ENCODE results near the gene OR2T35. TPM values are rescaled to one million over a fixed set of nuclear protein-coding genes. Genes with fewer than 3 reads are reported as not detected.

The OR2T35 gene
- total and polyA plus RNA-seq, 2 experiments from 2014 or later: not detected

- TF ChIP-seq, protein P1, sequence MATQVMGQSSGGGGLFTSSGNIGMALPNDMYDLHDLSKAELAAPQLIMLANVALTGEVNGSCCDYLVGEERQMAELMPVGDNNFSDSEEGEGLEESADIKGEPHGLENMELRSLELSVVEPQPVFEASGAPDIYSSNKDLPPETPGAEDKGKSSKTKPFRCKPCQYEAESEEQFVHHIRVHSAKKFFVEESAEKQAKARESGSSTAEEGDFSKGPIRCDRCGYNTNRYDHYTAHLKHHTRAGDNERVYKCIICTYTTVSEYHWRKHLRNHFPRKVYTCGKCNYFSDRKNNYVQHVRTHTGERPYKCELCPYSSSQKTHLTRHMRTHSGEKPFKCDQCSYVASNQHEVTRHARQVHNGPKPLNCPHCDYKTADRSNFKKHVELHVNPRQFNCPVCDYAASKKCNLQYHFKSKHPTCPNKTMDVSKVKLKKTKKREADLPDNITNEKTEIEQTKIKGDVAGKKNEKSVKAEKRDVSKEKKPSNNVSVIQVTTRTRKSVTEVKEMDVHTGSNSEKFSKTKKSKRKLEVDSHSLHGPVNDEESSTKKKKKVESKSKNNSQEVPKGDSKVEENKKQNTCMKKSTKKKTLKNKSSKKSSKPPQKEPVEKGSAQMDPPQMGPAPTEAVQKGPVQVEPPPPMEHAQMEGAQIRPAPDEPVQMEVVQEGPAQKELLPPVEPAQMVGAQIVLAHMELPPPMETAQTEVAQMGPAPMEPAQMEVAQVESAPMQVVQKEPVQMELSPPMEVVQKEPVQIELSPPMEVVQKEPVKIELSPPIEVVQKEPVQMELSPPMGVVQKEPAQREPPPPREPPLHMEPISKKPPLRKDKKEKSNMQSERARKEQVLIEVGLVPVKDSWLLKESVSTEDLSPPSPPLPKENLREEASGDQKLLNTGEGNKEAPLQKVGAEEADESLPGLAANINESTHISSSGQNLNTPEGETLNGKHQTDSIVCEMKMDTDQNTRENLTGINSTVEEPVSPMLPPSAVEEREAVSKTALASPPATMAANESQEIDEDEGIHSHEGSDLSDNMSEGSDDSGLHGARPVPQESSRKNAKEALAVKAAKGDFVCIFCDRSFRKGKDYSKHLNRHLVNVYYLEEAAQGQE (IDR thresholded peaks at IDR 0.05; ENCODE audit: unreplicated experiment): no peak
- TF ChIP-seq, protein P2, sequence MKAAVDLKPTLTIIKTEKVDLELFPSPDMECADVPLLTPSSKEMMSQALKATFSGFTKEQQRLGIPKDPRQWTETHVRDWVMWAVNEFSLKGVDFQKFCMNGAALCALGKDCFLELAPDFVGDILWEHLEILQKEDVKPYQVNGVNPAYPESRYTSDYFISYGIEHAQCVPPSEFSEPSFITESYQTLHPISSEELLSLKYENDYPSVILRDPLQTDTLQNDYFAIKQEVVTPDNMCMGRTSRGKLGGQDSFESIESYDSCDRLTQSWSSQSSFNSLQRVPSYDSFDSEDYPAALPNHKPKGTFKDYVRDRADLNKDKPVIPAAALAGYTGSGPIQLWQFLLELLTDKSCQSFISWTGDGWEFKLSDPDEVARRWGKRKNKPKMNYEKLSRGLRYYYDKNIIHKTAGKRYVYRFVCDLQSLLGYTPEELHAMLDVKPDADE (IDR thresholded peaks at IDR 0.05): no peak
Measured at GRCh38 chr1:248688527-248689298, 43.6 kb upstream of the OR2T35 start (continued).

DNA sequence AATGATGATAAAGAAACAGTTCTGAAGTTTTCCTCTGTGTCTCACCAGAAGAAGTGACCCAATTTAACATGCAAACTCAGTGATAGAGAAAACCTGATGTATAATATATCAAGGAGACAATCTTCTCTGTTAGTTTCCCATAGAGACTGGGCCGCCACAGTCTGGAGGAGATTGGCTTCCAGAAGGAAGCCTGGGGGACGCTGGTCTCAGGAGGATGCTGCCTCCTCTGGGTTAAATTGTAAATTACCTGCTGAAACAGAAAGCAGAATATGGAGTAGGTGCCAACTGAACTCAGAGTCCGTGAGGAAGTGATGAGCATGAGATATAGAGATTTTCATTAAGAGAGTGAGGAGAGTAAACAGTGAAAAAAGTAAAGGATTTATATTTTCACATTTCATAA lies 41.7 kb upstream of the OR2T35 start:
- peaks cover 2% of the 10 kb centered on the region for H3K27me3 Mint-ChIP-seq (ENCODE audit: insufficient read depth, low read depth, poor library complexity)
- TF ChIP-seq EZH2 (IDR thresholded peaks at IDR 0.05; ENCODE audit: low read depth, unreplicated experiment) (no peak), NANOG (IDR thresholded peaks at IDR 0.05; ENCODE audit: borderline replicate concordance) (no peak), POLR2AphosphoS5 (IDR thresholded peaks at IDR 0.05; ENCODE audit: low read depth) (no peak), CTCF (conservative IDR thresholded peaks at IDR 0.05; ENCODE audit: low read depth in 2 of 2) (no peak), ZNF462 (CRISPR knock-in tag; IDR thresholded peaks at IDR 0.05) (no peak), ZNF331 (CRISPR knock-in tag; IDR thresholded peaks at IDR 0.05; ENCODE audit: low read depth) (no peak)
- TF ChIP-seq, protein P2 (IDR thresholded peaks at IDR 0.05): no peak
- Histone ChIP-seq H3F3A (replicated peaks; ENCODE audit: low read depth) (no peaks in the 10 kb centered on the region), H2AFZ (no peak overlapping the region), H3K4me1 (ENCODE audit: insufficient read depth) (no peaks in the 10 kb centered on the region), H3K79me2 (replicated peaks; ENCODE audit: insufficient read depth) (no peaks in the 10 kb centered on the region), H3K4me2 (no peak overlapping the region), H4K20me1 (replicated peaks; ENCODE audit: insufficient read depth) (no peaks in the 10 kb centered on the region), H3K4me3 (no peak overlapping the region), H3K27ac (ENCODE audit: low read depth) (no peak overlapping the region), H3K36me3 (ENCODE audit: insufficient read depth) (no peaks in the 10 kb centered on the region), H3K27me3 (ENCODE audit: insufficient read depth) (no peaks in the 10 kb centered on the region), H3K9me2 (ENCODE audit: insufficient read depth) (no peaks in the 10 kb centered on the region)
- DNase-seq (ENCODE audit: low spot score): no peak
- H3K4me1 Mint-ChIP-seq: no peaks in the 10 kb centered on the region
- H3K9me3 Mint-ChIP-seq: peaks cover 87% of the 10 kb centered on the region
- ATAC-seq: no peak
- H3K36me3 Mint-ChIP-seq (ENCODE audit: low read depth): peaks cover 25% of the 10 kb centered on the region
- H3K27ac Mint-ChIP-seq: no peak overlapping the region
- no peak overlapping the region for H3K4me3 Mint-ChIP-seq

All from GM23338 (cell line).